ENCODE measurements around the gene ACOX3. TPM values are rescaled to one million over a fixed set of nuclear protein-coding genes. Genes with fewer than 3 reads are reported as not detected.

ACOX3 gene
- total and polyA plus RNA-seq, 2 of the 8 experiments (the other 6 are each of a cell fraction or from before 2014, with no cell fraction given), result 2.5 to 9.9 TPM

- TF ChIP-seq YY1 (IDR thresholded peaks at IDR 0.05; ENCODE audit: low read depth, low read length) (0 out of 2 replicates have a peak, but pooled peaks have one; percentile 29), KDM1A (IDR thresholded peaks at IDR 0.05; ENCODE audit: borderline replicate concordance, low read length) (no peak), ASH2L (IDR thresholded peaks at IDR 0.05; ENCODE audit: low read length) (peak; percentile 41), TEAD4 (IDR thresholded peaks at IDR 0.05; ENCODE audit: low read depth, low read length) (0 out of 2 replicates have a peak, but pooled peaks have one; percentile 17), HDAC6 (IDR thresholded peaks at IDR 0.05; ENCODE audit: low read depth, low read length) (no peak), CTCF (IDR thresholded peaks at IDR 0.05; ENCODE audit: control extremely low read depth in 1 of 3, insufficient read depth in 1 of 3, low read depth in 1 of 3, low read length in 3 of 3) (0 out of 4 replicates have a peak, but pooled peaks of 1 of the 3 experiments have one; percentile 7)
- WGBS, 2 experiments (ENCODE audit: extremely low coverage in 1 of 2, insufficient coverage in 1 of 2, insufficient read length in 1 of 2, insufficient replicate concordance in 2 of 2, low coverage in 1 of 2, low lambda C conversion rate in 2 of 2, missing lambda C conversion rate in 1 of 2), result 42% methylated on average over 13 of the region's 13 CpGs; no CpG with 5 or more reads in 1 of the 2 experiments
- Histone ChIP-seq H4K91ac (replicated peaks; ENCODE audit: insufficient read length, low read length) (no peak overlapping the region), H3K79me1 (ENCODE audit: low read depth, low read length) (peaks cover 2% of the 10 kb centered on the region), H3K79me2 (ENCODE audit: control insufficient read depth in 1 of 2, insufficient read depth in 2 of 2, low read length in 2 of 2) (peaks cover 12 to 13% of the 10 kb centered on the region in 2 experiments), H3K23ac (ENCODE audit: insufficient read length) (no peak overlapping the region), H4K5ac (ENCODE audit: insufficient read length, low read depth, low read length) (no peak overlapping the region), H2BK15ac (ENCODE audit: low read length) (no peak overlapping the region), H4K20me1 (replicated peaks in 1 of 2; ENCODE audit: control insufficient read depth in 1 of 2, insufficient read depth in 2 of 2, low read length in 2 of 2) (peaks cover 0 to 4% of the 10 kb centered on the region in 2 experiments), H3K27ac (ENCODE audit: low read depth, low read length) (peak overlapping the region; percentile 34; the same call in 1 of the 2 replicates), H2BK20ac (ENCODE audit: low read length) (no peak overlapping the region), H3K23me2 (ENCODE audit: low read depth, low read length) (peaks cover 10% of the 10 kb centered on the region), H3K9ac (replicated peaks in 1 of 4; ENCODE audit: extremely low read depth in 1 of 4, low read depth in 3 of 4, low read length in 3 of 4) (peak overlapping the region in 2 of 4 experiments; percentile 2 to 52; a peak in 1 of 7 replicates), H3K9me3 (ENCODE audit: insufficient read depth in 2 of 2, low read depth in 1 of 2, low read length in 1 of 2) (no peaks in the 10 kb centered on the region), H2AFZ (ENCODE audit: low read length) (peak overlapping the region; percentile 42), H2BK12ac (ENCODE audit: low read depth, low read length) (peak overlapping the region; percentile 39; the same call in 1 of the 2 replicates), H3K14ac (ENCODE audit: insufficient read length) (no peak overlapping the region), H3K27me3 (replicated peaks in 1 of 4; ENCODE audit: control insufficient read depth in 3 of 4, extremely low read depth in 1 of 4, insufficient read depth in 3 of 4, low read length in 3 of 4) (peaks cover 0 to 2% (median 0%) of the 10 kb centered on the region in 4 experiments; a peak in 1 of 7 replicates), H2BK5ac (ENCODE audit: low read depth, low read length) (peak overlapping the region; percentile 44; the same call in 1 of the 2 replicates), H3K56ac (replicated peaks; ENCODE audit: insufficient read length, low read depth, low read length) (no peak overlapping the region), H3K4ac (replicated peaks; ENCODE audit: insufficient read length, low read depth, low read length) (no peak overlapping the region), H3K4me1 (replicated peaks in 1 of 4; ENCODE audit: control insufficient read depth in 3 of 4, insufficient read depth in 4 of 4, low read length in 3 of 4) (peaks cover 2 to 19% (median 4%) of the 10 kb centered on the region in 4 experiments; a peak in 6 of 7 replicates), H3K4me2 (ENCODE audit: insufficient read depth in 1 of 2, low read depth in 2 of 2, low read length in 2 of 2) (peak overlapping the region; percentile 59 to 81), H3K36me3 (ENCODE audit: control insufficient read depth in 2 of 4, insufficient read depth in 4 of 4, low read length in 3 of 4) (no peaks in the 10 kb centered on the region), H3K4me3 (ENCODE audit: extremely low read depth in 1 of 4, insufficient read depth in 2 of 4, low read depth in 3 of 4, low read length in 4 of 4) (peak overlapping the region; percentile 12 to 38 (median 26); a peak in 6 of 8 replicates), H2AK5ac (ENCODE audit: low read depth, low read length) (no peak overlapping the region), H3K18ac (ENCODE audit: extremely low read depth, low read length) (peak overlapping the region; percentile 60), H4K8ac (ENCODE audit: extremely low read depth, insufficient read depth, low read length) (no peak overlapping the region), H2BK120ac (replicated peaks; ENCODE audit: low read depth, low read length) (no peak overlapping the region)
- CTCF ChIA-PET (ENCODE audit: partially characterized antibody), result interaction anchor here (1.5 to 2.2 kb wide), 4 partner anchors 9 to 117 kb away, joined by 3 to 10 read pairs (median 4); no protein-coding TSS in a partner anchor
- DNase-seq (ENCODE audit: low read depth in 1 of 2, low spot score in 2 of 2), result peak in 1 of 2 experiments; percentile 51
- POLR2A ChIA-PET (ENCODE audit: partially characterized antibody), result interaction anchor here (1.3 kb wide), 1 partner anchor 9 kb away, joined by 8 read pairs; no protein-coding TSS in a partner anchor
- FAIRE-seq, result no peak
Measured at GRCh38 chr4:8437281-8437680, 3.2 kb downstream of the ACOX3 start.
